ENCODE measurements around the gene MINDY4. TPM values are rescaled to one million over a fixed set of nuclear protein-coding genes. Genes with fewer than 3 reads are reported as not detected.

The MINDY4 gene
- total RNA-seq, 2 experiments from 2014 or later: 0.36 to 0.60 TPM

DNA sequence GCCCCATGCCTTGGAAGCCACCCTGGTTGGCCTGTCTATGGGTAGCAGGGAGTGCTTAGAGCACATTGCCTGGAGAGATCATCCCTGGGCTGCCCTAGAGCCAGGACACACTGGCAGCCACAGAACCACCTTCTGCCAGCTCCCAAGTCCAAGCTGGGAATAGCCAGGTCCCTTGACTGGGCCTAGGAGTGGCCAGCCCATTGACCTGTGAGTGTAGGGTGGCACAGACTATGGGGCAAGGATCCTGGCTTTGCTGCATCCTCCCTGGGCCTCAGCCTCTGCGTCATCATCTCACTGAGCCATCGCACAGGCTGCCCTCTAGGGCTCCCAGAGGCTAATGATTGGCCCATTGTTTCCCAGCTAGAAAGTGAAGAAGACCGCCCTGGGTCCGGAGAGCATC, 147.5 kb downstream of the MINDY4 start:
- ATAC-seq (ENCODE audit: poor library complexity) (no peak), DNase-seq (no peak)
- CTCF ChIA-PET: no interaction called here
- H3K27ac ChIP-seq (ENCODE audit: low read depth in 1 of 2, low read length in 2 of 2): no peak overlapping the region
- Mint-ChIP-seq H3K27ac (no peak overlapping the region), H3K4me3 (no peak overlapping the region), H3K9me3 (no peaks in the 10 kb centered on the region), H3K4me1 (ENCODE audit: low read depth) (no peaks in the 10 kb centered on the region), H3K27me3 (no peaks in the 10 kb centered on the region), H3K36me3 (ENCODE audit: low read depth) (no peaks in the 10 kb centered on the region)
- TF ChIP-seq, protein P1, sequence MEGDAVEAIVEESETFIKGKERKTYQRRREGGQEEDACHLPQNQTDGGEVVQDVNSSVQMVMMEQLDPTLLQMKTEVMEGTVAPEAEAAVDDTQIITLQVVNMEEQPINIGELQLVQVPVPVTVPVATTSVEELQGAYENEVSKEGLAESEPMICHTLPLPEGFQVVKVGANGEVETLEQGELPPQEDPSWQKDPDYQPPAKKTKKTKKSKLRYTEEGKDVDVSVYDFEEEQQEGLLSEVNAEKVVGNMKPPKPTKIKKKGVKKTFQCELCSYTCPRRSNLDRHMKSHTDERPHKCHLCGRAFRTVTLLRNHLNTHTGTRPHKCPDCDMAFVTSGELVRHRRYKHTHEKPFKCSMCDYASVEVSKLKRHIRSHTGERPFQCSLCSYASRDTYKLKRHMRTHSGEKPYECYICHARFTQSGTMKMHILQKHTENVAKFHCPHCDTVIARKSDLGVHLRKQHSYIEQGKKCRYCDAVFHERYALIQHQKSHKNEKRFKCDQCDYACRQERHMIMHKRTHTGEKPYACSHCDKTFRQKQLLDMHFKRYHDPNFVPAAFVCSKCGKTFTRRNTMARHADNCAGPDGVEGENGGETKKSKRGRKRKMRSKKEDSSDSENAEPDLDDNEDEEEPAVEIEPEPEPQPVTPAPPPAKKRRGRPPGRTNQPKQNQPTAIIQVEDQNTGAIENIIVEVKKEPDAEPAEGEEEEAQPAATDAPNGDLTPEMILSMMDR (IDR thresholded peaks at IDR 0.05): no peak
- POLR2A ChIA-PET: no interaction called here
- intact Hi-C loops (cut with DNase I, micrococcal nuclease): no loop called here
- H3K4me3 ChIP-seq (ENCODE audit: low read length): no peak overlapping the region
- H3K36me3 ChIP-seq (ENCODE audit: insufficient read depth, low read length): no peaks in the 10 kb centered on the region
- H3K27me3 ChIP-seq (ENCODE audit: control insufficient read depth in 1 of 2, insufficient read depth in 2 of 2, low read length in 2 of 2): no peaks in the 10 kb centered on the region
- no peaks in the 10 kb centered on the region for H3K4me1 ChIP-seq (ENCODE audit: insufficient read depth, low read length)
- H3K9me3 ChIP-seq (ENCODE audit: control insufficient read depth in 1 of 2, insufficient read depth in 1 of 2, low read length in 2 of 2): no peaks in the 10 kb centered on the region

- intact Hi-C loops (cut with DNase I, micrococcal nuclease): no loop called here
- no peaks in the 10 kb centered on the region for H3K36me3 ChIP-seq (ENCODE audit: insufficient read depth, low read length)
- no peak overlapping the region for H3K4me3 ChIP-seq (ENCODE audit: low read length)
- H3K27ac ChIP-seq (ENCODE audit: low read depth in 1 of 2, low read length in 2 of 2): no peak overlapping the region
- CTCF ChIA-PET: no interaction called here
- DNase-seq (no peak), ATAC-seq (ENCODE audit: poor library complexity) (no peak)
- no peaks in the 10 kb centered on the region for H3K36me3 Mint-ChIP-seq (ENCODE audit: low read depth)
- H3K27me3 ChIP-seq (ENCODE audit: control insufficient read depth in 1 of 2, insufficient read depth in 2 of 2, low read length in 2 of 2): no peaks in the 10 kb centered on the region
- H3K9me3 ChIP-seq (ENCODE audit: control insufficient read depth in 1 of 2, insufficient read depth in 1 of 2, low read length in 2 of 2): no peaks in the 10 kb centered on the region
- POLR2A ChIA-PET: no interaction called here
- H3K9me3 Mint-ChIP-seq: no peaks in the 10 kb centered on the region
- TF ChIP-seq, protein P1 (IDR thresholded peaks at IDR 0.05): no peak
- H3K27me3 Mint-ChIP-seq: no peaks in the 10 kb centered on the region
- H3K4me3 Mint-ChIP-seq: no peak overlapping the region
- no peaks in the 10 kb centered on the region for H3K4me1 Mint-ChIP-seq (ENCODE audit: low read depth)
- H3K27ac Mint-ChIP-seq: no peak overlapping the region
- H3K4me1 ChIP-seq (ENCODE audit: insufficient read depth, low read length): no peaks in the 10 kb centered on the region
Measured at GRCh38 chr7:30920021-30920583, 148.9 kb downstream of the MINDY4 start.

DNA sequence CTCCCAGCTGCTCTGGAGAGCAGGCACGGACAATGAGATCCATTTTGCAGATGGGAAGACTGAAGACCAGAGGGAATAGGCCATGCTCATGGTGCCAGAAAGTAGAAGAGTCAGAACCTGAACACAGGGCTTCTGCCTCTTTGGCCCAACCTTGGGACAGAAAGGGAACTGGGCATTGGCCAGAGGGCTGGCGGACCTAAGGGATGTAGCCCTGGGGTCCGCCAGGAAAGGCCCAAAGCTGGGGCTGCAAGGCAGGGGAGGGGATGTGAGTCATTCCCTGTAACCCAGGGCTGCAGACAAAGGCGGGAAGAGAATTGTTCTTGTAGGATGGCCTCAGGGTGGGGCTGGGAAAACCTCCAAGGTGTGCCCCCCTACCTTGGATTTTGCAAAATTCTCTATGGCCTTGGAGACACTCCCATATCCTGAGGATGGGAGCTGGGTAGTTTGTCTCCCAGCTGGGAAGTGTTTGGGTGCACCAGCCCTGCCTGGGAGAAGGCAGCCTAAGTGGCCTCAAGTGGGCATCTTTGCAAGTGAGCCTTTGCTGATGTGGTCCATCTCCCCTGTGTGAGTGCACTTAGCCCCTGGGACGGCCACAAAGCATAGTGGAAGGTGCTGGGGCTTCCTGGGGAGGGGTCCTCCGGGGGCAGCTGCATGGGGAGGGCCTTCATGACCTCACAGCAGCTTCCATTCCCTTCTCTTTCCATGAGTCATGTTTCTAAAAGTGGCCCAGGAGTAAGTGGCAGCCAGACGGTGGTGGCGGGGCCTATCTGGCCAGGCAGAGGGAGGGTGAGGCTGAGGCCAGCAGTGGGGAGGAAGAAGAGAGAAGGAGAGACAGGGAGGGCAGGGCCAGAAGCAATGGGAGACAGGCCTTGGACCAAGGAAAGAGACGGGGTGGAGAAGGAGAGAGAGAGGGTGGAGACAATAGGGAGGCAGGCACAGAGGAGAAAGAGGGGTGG, 149.6 kb downstream of the MINDY4 start:
- no peaks in the 10 kb centered on the region for H3K36me3 Mint-ChIP-seq (ENCODE audit: low read depth)
- ChIA-PET CTCF (no interaction called here), POLR2A (no interaction called here)
- DNase-seq (peak in 1 of 14 experiments; percentile 17), ATAC-seq (ENCODE audit: poor library complexity) (no peak)
- H3K27me3 Mint-ChIP-seq: no peaks in the 10 kb centered on the region
- H3K36me3 ChIP-seq (ENCODE audit: insufficient read depth, low read length): no peaks in the 10 kb centered on the region
- TF ChIP-seq, protein P1 (IDR thresholded peaks at IDR 0.05): no peak
- H3K4me1 Mint-ChIP-seq (ENCODE audit: low read depth): no peaks in the 10 kb centered on the region
- no peak overlapping the region for H3K27ac Mint-ChIP-seq
- no peak overlapping the region for H3K27ac ChIP-seq (ENCODE audit: low read depth in 1 of 2, low read length in 2 of 2)
- no peak overlapping the region for H3K4me3 ChIP-seq (ENCODE audit: low read length)
- no peaks in the 10 kb centered on the region for H3K27me3 ChIP-seq (ENCODE audit: control insufficient read depth in 1 of 2, insufficient read depth in 2 of 2, low read length in 2 of 2)
- no peaks in the 10 kb centered on the region for H3K4me1 ChIP-seq (ENCODE audit: insufficient read depth, low read length)
- H3K9me3 ChIP-seq (ENCODE audit: control insufficient read depth in 1 of 2, insufficient read depth in 1 of 2, low read length in 2 of 2): no peaks in the 10 kb centered on the region
- H3K4me3 Mint-ChIP-seq: no peak overlapping the region
- H3K9me3 Mint-ChIP-seq: no peaks in the 10 kb centered on the region
- intact Hi-C loops (cut with DNase I, micrococcal nuclease): no loop called here

All from CD4-positive, alpha-beta T cell (primary cell).